ENCODE results near the gene CFAP45. TPM values are rescaled to one million over a fixed set of nuclear protein-coding genes. Genes with fewer than 3 reads are reported as not detected.
A peak's percentile ranks its signal among the peaks of the same experiment; 100 is the strongest.

The CFAP45 gene
- total RNA-seq, 2 donors from 2014 or later: 0.49 to 0.55 TPM

- H3K27ac ChIP-seq (ENCODE audit: low read depth, low read length): no peak overlapping the region
- no peak for TF ChIP-seq CTCF (conservative IDR thresholded peaks at IDR 0.05)
- no peaks in the 10 kb centered on the region for H3K36me3 Mint-ChIP-seq (ENCODE audit: low read depth)
Measured at GRCh38 chr1:159854693-159855192, 45.2 kb downstream of the CFAP45 start.

GRCh38 chr1:159854116-159854692 is 45.8 kb downstream of the CFAP45 start:
- Histone ChIP-seq H3K27me3 (ENCODE audit: control insufficient read depth, insufficient read depth, low read length, poor library complexity, severe bottlenecking) (peaks cover 29% of the 10 kb centered on the region), H3K4me3 (ENCODE audit: low read length) (peak overlapping the region; percentile 76), H3K9ac (ENCODE audit: extremely low read depth, low read length, poor library complexity, severe bottlenecking) (peak overlapping the region; percentile 20), H3K27ac (ENCODE audit: low read depth, low read length) (no peak overlapping the region), H3K9me3 (ENCODE audit: control insufficient read depth, low read length) (no peaks in the 10 kb centered on the region), H3K4me1 (ENCODE audit: control insufficient read depth, insufficient read depth, low read length) (peaks cover 2% of the 10 kb centered on the region), H3K36me3 (ENCODE audit: control insufficient read depth, insufficient read depth, low read length) (no peaks in the 10 kb centered on the region)
- Mint-ChIP-seq H3K27me3 (ENCODE audit: insufficient read depth) (peaks cover 50% of the 10 kb centered on the region), H3K9me3 (no peaks in the 10 kb centered on the region), H3K4me3 (peak overlapping the region; percentile 61), H3K27ac (no peak overlapping the region), H3K4me1 (peaks cover 9% of the 10 kb centered on the region), H3K36me3 (ENCODE audit: low read depth) (no peaks in the 10 kb centered on the region)
- peak; percentile 81 for DNase-seq
- WGBS, 2 experiments (ENCODE audit: insufficient coverage in 1 of 2, insufficient read length in 1 of 2): 1% methylated on average over 22 to 31 of the region's 31 CpGs
- no peak for TF ChIP-seq CTCF (conservative IDR thresholded peaks at IDR 0.05)

More at GRCh38 chr1:159854693-159855192, 45.2 kb downstream of the CFAP45 start:
- Mint-ChIP-seq H3K27ac (no peak overlapping the region), H3K4me3 (peak overlapping the region; percentile 61), H3K27me3 (ENCODE audit: insufficient read depth) (peaks cover 50% of the 10 kb centered on the region), H3K9me3 (no peaks in the 10 kb centered on the region), H3K4me1 (peaks cover 9% of the 10 kb centered on the region)
- Histone ChIP-seq H3K36me3 (ENCODE audit: control insufficient read depth, insufficient read depth, low read length) (no peaks in the 10 kb centered on the region), H3K9me3 (ENCODE audit: control insufficient read depth, low read length) (no peaks in the 10 kb centered on the region), H3K27me3 (ENCODE audit: control insufficient read depth, insufficient read depth, low read length, poor library complexity, severe bottlenecking) (peaks cover 29% of the 10 kb centered on the region), H3K4me1 (ENCODE audit: control insufficient read depth, insufficient read depth, low read length) (peaks cover 2% of the 10 kb centered on the region), H3K4me3 (ENCODE audit: low read length) (peak overlapping the region; percentile 76), H3K9ac (ENCODE audit: extremely low read depth, low read length, poor library complexity, severe bottlenecking) (peak overlapping the region; percentile 20)
- WGBS, 2 experiments (ENCODE audit: insufficient coverage in 1 of 2, insufficient read length in 1 of 2): 3% methylated on average over 59 of the region's 59 CpGs; no CpG with 5 or more reads in 1 of the 2 experiments
- peak; percentile 89 for DNase-seq

- peak overlapping the region; percentile 61 for H3K4me3 Mint-ChIP-seq
- no peak overlapping the region for H3K27ac ChIP-seq (ENCODE audit: low read depth, low read length)
- H3K9ac ChIP-seq (ENCODE audit: extremely low read depth, low read length, poor library complexity, severe bottlenecking): no peak overlapping the region
- TF ChIP-seq CTCF (conservative IDR thresholded peaks at IDR 0.05): no peak
- peaks cover 29% of the 10 kb centered on the region for H3K27me3 ChIP-seq (ENCODE audit: control insufficient read depth, insufficient read depth, low read length, poor library complexity, severe bottlenecking)
- DNase-seq: no peak
- peaks cover 2% of the 10 kb centered on the region for H3K4me1 ChIP-seq (ENCODE audit: control insufficient read depth, insufficient read depth, low read length)
- no peaks in the 10 kb centered on the region for H3K9me3 ChIP-seq (ENCODE audit: control insufficient read depth, low read length)
- H3K4me3 ChIP-seq (ENCODE audit: low read length): peak overlapping the region; percentile 76
- no peaks in the 10 kb centered on the region for H3K36me3 ChIP-seq (ENCODE audit: control insufficient read depth, insufficient read depth, low read length)
- H3K9me3 Mint-ChIP-seq: no peaks in the 10 kb centered on the region
- H3K36me3 Mint-ChIP-seq (ENCODE audit: low read depth): no peaks in the 10 kb centered on the region
- WGBS, 2 experiments (ENCODE audit: insufficient coverage in 1 of 2, insufficient read length in 1 of 2): 25 to 44% methylated on average over 4 to 5 of the region's 6 CpGs
- H3K27ac Mint-ChIP-seq: no peak overlapping the region
- H3K4me1 Mint-ChIP-seq: peaks cover 9% of the 10 kb centered on the region
- peaks cover 53% of the 10 kb centered on the region for H3K27me3 Mint-ChIP-seq (ENCODE audit: insufficient read depth)
Measured at GRCh38 chr1:159853417-159854115, 46.4 kb downstream of the CFAP45 start.

All from endodermal cell (in vitro differentiated cells).